GM12875 (cell line): ENCODE data around the gene WASL.
"Not testable (repeated sequence)": the region's sequence is repeated elsewhere in the genome, so short reads cannot be mapped to it uniquely, and the experiment has no call there.

Experiments used
- H3K4me3 ChIP-seq: one replicate; pipeline ENCODE4 v1.5.1; 2011; ENCODE audit warnings: low read depth, low read length, control low read depth
- CTCF ChIP-seq: IDR thresholded peaks from 2 replicates; pipeline ENCODE4 v1.5.1; 2011; ENCODE audit warnings: low read depth, mild to moderate bottlenecking, control low read depth, inconsistent platforms, low read length, moderate library complexity, borderline replicate concordance; ENCODE audit not compliant: insufficient read depth

WASL gene

GRCh38 chr7:123748734-123749536 is at the start of gene WASL:
Gene WASL (minus strand): TSS chr7:123749003. CDS start chr7:123748734, 269 bp downstream.
- H3K4me3 ChIP-seq: peak within 1 kb of the TSS; percentile 97

GRCh38 chr7:123797673-123798531 is 49.1 kb upstream of the WASL start:
- TF ChIP-seq CTCF: peak; percentile 3; the same call in 1 of the 2 replicates
- H3K4me3 ChIP-seq: no peak overlapping the region

More at GRCh38 chr7:123748734-123749536, at the start of gene WASL:
- no peak for TF ChIP-seq CTCF

GRCh38 chr7:123796568-123796967 is 47.8 kb upstream of the WASL start:
- TF ChIP-seq CTCF: no peak
- no peak overlapping the region for H3K4me3 ChIP-seq

GRCh38 chr7:123795917-123796316 is 47.1 kb upstream of the WASL start:
- no peak for TF ChIP-seq CTCF
- no peak overlapping the region for H3K4me3 ChIP-seq

- H3K4me3 ChIP-seq: not testable (repeated sequence)
These were observed 46.3 kb upstream of the WASL start for GRCh38 chr7:123795116-123795515.

GRCh38 chr7:123792547-123792946 is 43.7 kb upstream of the WASL start:
- TF ChIP-seq CTCF: no peak
- no peak overlapping the region for H3K4me3 ChIP-seq

- TF ChIP-seq CTCF: no peak
- no peak overlapping the region for H3K4me3 ChIP-seq
These were observed 42.2 kb upstream of the WASL start for GRCh38 chr7:123791001-123791400.
